ENCODE results near the gene INIP. TPM values are rescaled to one million over a fixed set of nuclear protein-coding genes. Genes with fewer than 3 reads are reported as not detected.
"Not testable (repeated sequence)": the region's sequence is repeated elsewhere in the genome, so short reads cannot be mapped to it uniquely, and the experiment has no call there.

The INIP gene
- total and polyA plus RNA-seq, 2 experiments from 2014 or later = 18.5 to 33.4 TPM

GRCh38 chr9:112734892-112735291, 17.0 kb upstream of the INIP start:
- WGBS, 2 experiments (ENCODE audit: low coverage in 1 of 2, low lambda C conversion rate in 2 of 2, missing lambda C conversion rate in 2 of 2) = 75 to 78% methylated on average over 2 of the region's 2 CpGs
- Histone ChIP-seq H3K9me2 (ENCODE audit: insufficient read depth) (no peaks in the 10 kb centered on the region), H2AFZ (no peak overlapping the region), H4K20me1 (ENCODE audit: insufficient read depth) (no peaks in the 10 kb centered on the region), H3K4me3 (no peak overlapping the region), H3K9me3 (ENCODE audit: low read depth) (no peaks in the 10 kb centered on the region), H3F3A (ENCODE audit: insufficient read depth) (no peaks in the 10 kb centered on the region), H3K4me2 (ENCODE audit: unreplicated experiment) (no peak overlapping the region), H3K27me3 (replicated peaks; ENCODE audit: insufficient read depth) (no peaks in the 10 kb centered on the region), H3K79me2 (ENCODE audit: insufficient read depth) (no peaks in the 10 kb centered on the region), H3K9ac (no peak overlapping the region), H3K4me1 (ENCODE audit: insufficient read depth) (no peaks in the 10 kb centered on the region), H3K27ac (no peak overlapping the region), H3K36me3 (ENCODE audit: low read depth) (no peaks in the 10 kb centered on the region)
- in situ Hi-C loops (cut with MboI) = no loop called here
- no peak for DNase-seq
- TF ChIP-seq EZH2 (IDR thresholded peaks at IDR 0.05; ENCODE audit: insufficient read depth, poor library complexity, severe bottlenecking) = no peak
- TF ChIP-seq EZH2phosphoT487 (IDR thresholded peaks at IDR 0.05; ENCODE audit: insufficient read depth, low read depth) = no peak

DNA sequence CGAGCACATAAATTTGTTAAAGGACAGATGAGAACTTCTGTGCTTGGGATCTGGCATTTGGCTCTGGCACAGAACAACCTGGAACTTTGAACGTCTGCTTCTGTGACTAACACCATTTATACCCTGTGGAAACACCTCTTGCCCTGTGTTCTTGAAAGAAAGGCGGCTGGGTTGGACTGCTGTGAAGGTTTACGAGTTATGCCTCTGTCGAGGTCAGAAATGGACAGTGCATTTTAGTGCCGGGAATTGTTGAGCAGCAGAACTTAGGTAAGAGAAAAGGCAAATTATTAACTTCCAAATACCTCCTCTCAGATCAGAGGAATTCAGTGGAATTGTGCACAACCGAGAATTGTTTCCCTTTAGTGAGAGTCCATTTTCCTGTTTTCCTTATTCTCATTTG, 14.1 kb upstream of the INIP start:
- no peaks in the 10 kb centered on the region for H3K4me1 ChIP-seq (ENCODE audit: insufficient read depth)
- H3K4me3 ChIP-seq = no peak overlapping the region
- no peak overlapping the region for H2AFZ ChIP-seq
- WGBS, 2 experiments (ENCODE audit: low coverage in 1 of 2, low lambda C conversion rate in 2 of 2, missing lambda C conversion rate in 2 of 2) = 78 to 83% methylated on average over 7 of the region's 7 CpGs
- in situ Hi-C loops (cut with MboI) = no loop called here
- no peaks in the 10 kb centered on the region for H3K27me3 ChIP-seq (replicated peaks; ENCODE audit: insufficient read depth)
- TF ChIP-seq EZH2phosphoT487 (IDR thresholded peaks at IDR 0.05; ENCODE audit: insufficient read depth, low read depth) (no peak), EZH2 (IDR thresholded peaks at IDR 0.05; ENCODE audit: insufficient read depth, poor library complexity, severe bottlenecking) (no peak)
- H3K9me3 ChIP-seq (ENCODE audit: low read depth) = no peaks in the 10 kb centered on the region
- no peaks in the 10 kb centered on the region for H3K79me2 ChIP-seq (ENCODE audit: insufficient read depth)
- H3K27ac ChIP-seq = no peak overlapping the region
- H3F3A ChIP-seq (ENCODE audit: insufficient read depth) = no peaks in the 10 kb centered on the region
- H4K20me1 ChIP-seq (ENCODE audit: insufficient read depth) = no peaks in the 10 kb centered on the region
- H3K36me3 ChIP-seq (ENCODE audit: low read depth) = no peaks in the 10 kb centered on the region
- no peaks in the 10 kb centered on the region for H3K9me2 ChIP-seq (ENCODE audit: insufficient read depth)
- no peak overlapping the region for H3K4me2 ChIP-seq (ENCODE audit: unreplicated experiment)
- H3K9ac ChIP-seq = no peak overlapping the region
- no peak for DNase-seq

DNA sequence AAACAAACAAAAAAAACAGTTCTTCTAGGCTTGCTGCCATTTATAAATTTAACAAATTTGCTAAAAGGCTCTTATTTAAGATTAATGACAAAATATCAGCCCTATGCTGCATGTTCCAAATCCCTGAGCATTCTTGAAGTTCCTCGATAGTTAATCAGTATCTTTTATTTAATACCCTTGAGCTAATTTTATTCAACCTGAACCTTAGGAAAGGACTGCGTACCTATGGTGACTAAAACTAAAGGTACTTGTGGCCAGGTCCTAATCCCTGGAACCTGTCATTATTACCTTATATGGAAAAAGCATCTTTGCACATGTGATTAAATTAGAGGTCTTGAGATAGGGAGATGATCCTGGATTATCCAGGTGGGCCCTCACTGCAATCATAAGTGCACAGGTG, 10.5 kb upstream of the INIP start:
- WGBS, 2 experiments (ENCODE audit: low coverage in 1 of 2, low lambda C conversion rate in 2 of 2, missing lambda C conversion rate in 2 of 2) = 76 to 90% methylated on average over 2 of the region's 2 CpGs
- Histone ChIP-seq H3F3A (ENCODE audit: insufficient read depth) (no peaks in the 10 kb centered on the region), H3K9me2 (ENCODE audit: insufficient read depth) (no peaks in the 10 kb centered on the region), H3K27ac (no peak overlapping the region), H3K4me3 (no peak overlapping the region), H3K36me3 (ENCODE audit: low read depth) (no peaks in the 10 kb centered on the region), H3K79me2 (ENCODE audit: insufficient read depth) (no peaks in the 10 kb centered on the region), H2AFZ (no peak overlapping the region), H3K9ac (no peak overlapping the region), H3K4me2 (ENCODE audit: unreplicated experiment) (no peak overlapping the region), H3K27me3 (replicated peaks; ENCODE audit: insufficient read depth) (no peaks in the 10 kb centered on the region), H3K4me1 (ENCODE audit: insufficient read depth) (no peaks in the 10 kb centered on the region), H4K20me1 (ENCODE audit: insufficient read depth) (no peaks in the 10 kb centered on the region), H3K9me3 (ENCODE audit: low read depth) (no peaks in the 10 kb centered on the region)
- in situ Hi-C loops (cut with MboI) = no loop called here
- DNase-seq = no peak
- TF ChIP-seq EZH2phosphoT487 (IDR thresholded peaks at IDR 0.05; ENCODE audit: insufficient read depth, low read depth) (no peak), EZH2 (IDR thresholded peaks at IDR 0.05; ENCODE audit: insufficient read depth, poor library complexity, severe bottlenecking) (no peak)

DNA sequence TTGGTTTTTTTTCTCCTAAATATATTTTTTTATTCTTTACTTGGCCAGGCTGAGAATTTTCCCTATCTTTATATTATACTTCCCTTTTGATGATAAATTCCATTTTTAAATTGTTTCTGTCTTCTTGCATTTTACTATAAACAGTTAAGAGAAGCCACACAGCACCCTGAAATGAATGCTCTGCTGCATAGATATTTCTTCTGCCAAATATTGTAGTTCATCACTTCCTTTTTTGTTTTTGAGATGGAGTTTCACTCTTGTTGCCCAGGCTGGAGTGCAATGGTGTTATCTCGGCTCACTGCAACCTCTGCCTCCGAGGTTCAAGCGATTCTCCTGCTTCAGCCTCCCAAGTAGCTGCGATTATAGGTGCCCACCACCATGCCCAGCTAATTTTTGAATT, 8.5 kb upstream of the INIP start:
- Histone ChIP-seq H3K9me3 (ENCODE audit: low read depth) (no peaks in the 10 kb centered on the region), H3K36me3 (ENCODE audit: low read depth) (no peaks in the 10 kb centered on the region), H3K27me3 (replicated peaks; ENCODE audit: insufficient read depth) (no peaks in the 10 kb centered on the region), H3K27ac (no peak overlapping the region), H2AFZ (no peak overlapping the region), H3K9ac (no peak overlapping the region), H3K4me1 (ENCODE audit: insufficient read depth) (no peaks in the 10 kb centered on the region), H3K4me2 (ENCODE audit: unreplicated experiment) (no peak overlapping the region), H3F3A (ENCODE audit: insufficient read depth) (no peaks in the 10 kb centered on the region), H3K9me2 (ENCODE audit: insufficient read depth) (no peaks in the 10 kb centered on the region), H3K4me3 (no peak overlapping the region), H4K20me1 (ENCODE audit: insufficient read depth) (no peaks in the 10 kb centered on the region), H3K79me2 (ENCODE audit: insufficient read depth) (no peaks in the 10 kb centered on the region)
- in situ Hi-C loops (cut with MboI) = no loop called here
- 78 to 82% methylated on average over 4 of the region's 4 CpGs for WGBS, 2 experiments (ENCODE audit: low coverage in 1 of 2, low lambda C conversion rate in 2 of 2, missing lambda C conversion rate in 2 of 2)
- TF ChIP-seq EZH2phosphoT487 (IDR thresholded peaks at IDR 0.05; ENCODE audit: insufficient read depth, low read depth) (no peak), EZH2 (IDR thresholded peaks at IDR 0.05; ENCODE audit: insufficient read depth, poor library complexity, severe bottlenecking) (no peak)
- no peak for DNase-seq

- Histone ChIP-seq H3F3A (ENCODE audit: insufficient read depth) (no peaks in the 10 kb centered on the region), H3K9me3 (ENCODE audit: low read depth) (no peaks in the 10 kb centered on the region), H3K4me1 (ENCODE audit: insufficient read depth) (no peaks in the 10 kb centered on the region), H3K27me3 (replicated peaks; ENCODE audit: insufficient read depth) (no peaks in the 10 kb centered on the region), H3K79me2 (ENCODE audit: insufficient read depth) (no peaks in the 10 kb centered on the region), H3K9me2 (ENCODE audit: insufficient read depth) (no peaks in the 10 kb centered on the region), H3K36me3 (ENCODE audit: low read depth) (no peaks in the 10 kb centered on the region), H3K4me2 (ENCODE audit: unreplicated experiment) (no peak overlapping the region), H3K27ac (no peak overlapping the region), H3K9ac (no peak overlapping the region), H2AFZ (no peak overlapping the region), H3K4me3 (no peak overlapping the region), H4K20me1 (ENCODE audit: insufficient read depth) (no peaks in the 10 kb centered on the region)
- TF ChIP-seq EZH2 (IDR thresholded peaks at IDR 0.05; ENCODE audit: insufficient read depth, poor library complexity, severe bottlenecking) (no peak), EZH2phosphoT487 (IDR thresholded peaks at IDR 0.05; ENCODE audit: insufficient read depth, low read depth) (no peak)
- 72 to 73% methylated on average over 3 of the region's 3 CpGs for WGBS, 2 experiments (ENCODE audit: low coverage in 1 of 2, low lambda C conversion rate in 2 of 2, missing lambda C conversion rate in 2 of 2)
- DNase-seq = no peak
- in situ Hi-C loops (cut with MboI) = no loop called here
Measured at GRCh38 chr9:112725961-112726360, 8.0 kb upstream of the INIP start.

DNA sequence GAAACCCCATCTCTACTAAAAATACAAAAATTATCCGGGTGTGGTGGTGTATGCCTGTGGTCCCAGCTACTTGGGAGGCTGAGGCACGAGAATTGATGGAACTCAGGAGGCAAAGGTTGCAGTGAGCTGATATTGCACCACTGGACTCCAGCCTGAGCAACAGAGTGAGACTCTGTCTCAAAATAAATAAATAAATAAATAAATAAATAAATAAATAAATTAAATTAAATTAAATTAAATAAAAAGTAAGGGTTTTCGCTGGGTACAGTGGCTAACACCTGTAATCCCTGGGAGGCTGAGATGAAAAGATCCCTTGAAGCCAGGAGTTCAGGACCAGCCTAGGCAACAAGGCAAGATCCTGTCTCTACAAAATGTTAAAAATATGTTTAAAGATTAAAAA, 4.8 kb upstream of the INIP start:
- H3K4me2 ChIP-seq (ENCODE audit: unreplicated experiment); H3K9ac ChIP-seq; H3K79me2 ChIP-seq (ENCODE audit: insufficient read depth); H3K27ac ChIP-seq; H3K27me3 ChIP-seq (replicated peaks; ENCODE audit: insufficient read depth); H3K9me2 ChIP-seq (ENCODE audit: insufficient read depth); H3K4me3 ChIP-seq; DNase-seq; H3K36me3 ChIP-seq (ENCODE audit: low read depth); H3K9me3 ChIP-seq (ENCODE audit: low read depth); H2AFZ ChIP-seq; in situ Hi-C loops (cut with MboI); H4K20me1 ChIP-seq (ENCODE audit: insufficient read depth): not testable (repeated sequence)
- Histone ChIP-seq H3F3A (ENCODE audit: insufficient read depth) (peaks cover 17% of the 10 kb centered on the region), H3K4me1 (ENCODE audit: insufficient read depth) (0 out of 2 replicates have a peak, but pooled peaks cover 10% of the 10 kb centered on the region)
- WGBS, 2 experiments (ENCODE audit: low coverage in 1 of 2, low lambda C conversion rate in 2 of 2, missing lambda C conversion rate in 2 of 2) = 82 to 87% methylated on average over 3 of the region's 3 CpGs

Measured in GM23248 (cell line).